D721Med (cell line): Measurements from ENCODE around the gene STKLD1.

Experiments used
- DNase-seq: peaks from one replicate; pipeline ENCODE4 v3.0.0; 2011; ENCODE audit warnings: low spot score; ENCODE audit not compliant: insufficient read length
- FAIRE-seq: peaks from 2 replicates; lab custom pipeline; 2011; peaks lifted over from hg19 to GRCh38; lab: Jason Lieb, UNC
- TF ChIP-seq, protein P1 (sequence below): IDR thresholded peaks from 2 replicates; pipeline ENCODE4 v1.5.1; 2012; ENCODE audit warnings: mild to moderate bottlenecking, control low read depth; ENCODE audit not compliant: insufficient read depth; ENCODE audit errors: missing control alignments

STKLD1 gene

GRCh38 chr9:133397370-133397769 lies 21.2 kb downstream of the STKLD1 start:
- DNase-seq: peak; percentile 2
- TF ChIP-seq, protein P1, sequence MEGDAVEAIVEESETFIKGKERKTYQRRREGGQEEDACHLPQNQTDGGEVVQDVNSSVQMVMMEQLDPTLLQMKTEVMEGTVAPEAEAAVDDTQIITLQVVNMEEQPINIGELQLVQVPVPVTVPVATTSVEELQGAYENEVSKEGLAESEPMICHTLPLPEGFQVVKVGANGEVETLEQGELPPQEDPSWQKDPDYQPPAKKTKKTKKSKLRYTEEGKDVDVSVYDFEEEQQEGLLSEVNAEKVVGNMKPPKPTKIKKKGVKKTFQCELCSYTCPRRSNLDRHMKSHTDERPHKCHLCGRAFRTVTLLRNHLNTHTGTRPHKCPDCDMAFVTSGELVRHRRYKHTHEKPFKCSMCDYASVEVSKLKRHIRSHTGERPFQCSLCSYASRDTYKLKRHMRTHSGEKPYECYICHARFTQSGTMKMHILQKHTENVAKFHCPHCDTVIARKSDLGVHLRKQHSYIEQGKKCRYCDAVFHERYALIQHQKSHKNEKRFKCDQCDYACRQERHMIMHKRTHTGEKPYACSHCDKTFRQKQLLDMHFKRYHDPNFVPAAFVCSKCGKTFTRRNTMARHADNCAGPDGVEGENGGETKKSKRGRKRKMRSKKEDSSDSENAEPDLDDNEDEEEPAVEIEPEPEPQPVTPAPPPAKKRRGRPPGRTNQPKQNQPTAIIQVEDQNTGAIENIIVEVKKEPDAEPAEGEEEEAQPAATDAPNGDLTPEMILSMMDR: no peak
- no peak for FAIRE-seq

DNA sequence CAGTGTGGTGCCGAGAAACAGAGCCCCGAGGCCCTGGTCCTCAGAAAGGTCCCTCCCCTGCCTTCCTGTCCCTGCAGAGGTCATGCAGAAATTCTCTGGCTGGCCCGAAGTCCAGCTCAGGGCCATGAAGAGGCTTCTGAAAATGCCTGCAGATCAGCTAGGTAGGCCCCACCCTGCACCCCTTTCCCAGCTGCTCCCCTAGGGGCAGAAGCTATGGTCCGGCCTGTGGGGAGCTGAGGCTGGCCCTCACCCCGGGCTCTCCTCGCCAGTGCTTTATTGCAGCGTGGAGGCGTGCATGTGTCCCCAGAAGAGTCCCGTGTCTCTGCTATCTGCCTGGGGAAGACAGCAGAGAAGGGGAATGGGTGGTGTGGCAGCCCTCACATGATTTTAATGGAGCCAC lies 21.7 kb downstream of the STKLD1 start:
- FAIRE-seq: no peak
- TF ChIP-seq, protein P1: no peak
- no peak for DNase-seq

DNA sequence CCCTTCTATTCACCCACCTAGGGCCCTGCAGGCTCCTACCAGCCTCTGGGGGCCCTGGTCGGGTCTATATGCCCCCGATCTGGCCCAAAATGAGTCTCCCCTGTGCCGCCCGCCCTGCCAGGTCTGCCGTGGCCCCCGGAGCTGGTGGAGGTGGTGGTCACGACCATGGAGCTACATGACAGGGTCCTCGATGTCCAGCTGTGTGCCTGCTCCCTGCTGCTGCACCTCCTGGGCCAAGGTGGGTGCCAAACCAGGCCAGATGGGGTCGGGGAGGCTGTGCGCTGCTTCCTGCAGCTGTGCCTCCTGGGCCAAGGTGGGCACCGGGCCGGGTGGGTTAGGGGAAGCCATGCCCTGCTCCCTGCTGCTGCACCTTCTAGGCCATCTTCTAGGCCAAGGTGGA lies 24.1 kb downstream of the STKLD1 start:
- TF ChIP-seq, protein P1: no peak

GRCh38 chr9:133401588-133401987 lies 25.4 kb downstream of the STKLD1 start:
- FAIRE-seq (no peak), DNase-seq (peak; percentile 18)
- TF ChIP-seq, protein P1: no peak

More for the DNA sequence above, 24.1 kb downstream of the STKLD1 start:
- DNase-seq: peak; percentile 4
- FAIRE-seq: no peak

GRCh38 chr9:133402689-133403088 lies 26.5 kb downstream of the STKLD1 start:
- DNase-seq (peak; percentile 6), FAIRE-seq (no peak)
- TF ChIP-seq, protein P1: no peak

- TF ChIP-seq, protein P1: peak; percentile 33
- DNase-seq: peak; percentile 25
- no peak for FAIRE-seq
Measured at GRCh38 chr9:133403766-133404453, 27.7 kb downstream of the STKLD1 start.

DNA sequence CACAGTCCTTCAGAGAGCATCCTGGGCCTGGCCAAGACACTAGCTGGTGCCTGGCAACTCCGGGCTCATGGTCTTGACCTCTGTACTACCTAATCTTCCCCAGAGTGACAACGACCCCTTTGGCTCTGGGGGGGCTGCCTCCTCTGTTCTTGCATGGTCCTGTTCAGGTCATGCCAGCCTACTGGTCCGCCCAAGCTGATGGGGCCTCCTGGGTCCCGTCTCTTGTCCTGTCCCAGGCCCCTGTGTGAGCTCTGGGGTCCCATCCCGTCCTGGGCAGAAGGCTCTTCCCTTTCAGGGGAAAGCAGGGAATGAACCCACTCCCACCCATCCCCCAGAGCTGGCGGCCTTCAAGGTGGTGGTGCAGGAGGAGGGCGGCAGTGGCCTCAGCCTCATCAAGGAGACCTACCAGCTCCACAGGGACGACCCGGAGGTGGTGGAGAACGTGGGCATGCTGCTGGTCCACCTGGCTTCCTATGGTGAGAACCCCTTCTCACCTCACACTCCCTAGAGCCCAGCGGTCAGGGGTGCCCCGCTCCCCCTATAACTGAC lies 28.4 kb downstream of the STKLD1 start:
- TF ChIP-seq, protein P1: no peak
- FAIRE-seq (no peak), DNase-seq (peak; percentile 6)
